MM.1S (cell line): ENCODE measurements around the gene SYCE1L.

Experiments used
- DNase-seq: peaks from one replicate; pipeline ENCODE4 v3.0.0-alpha.2; 2015
- H2AFZ ChIP-seq: fragments of 300-600 bp; sonication (generic); 2 replicates; pipeline ENCODE4 v1.6.0; 2016; ENCODE audit warnings: antibody characterized with exemption, low read length
- H3F3A ChIP-seq: fragments of 300-600 bp; sonication (generic); 2 replicates; pipeline ENCODE4 v1.6.1; 2016; ENCODE audit warnings: mild to moderate bottlenecking, antibody characterized with exemption, low read length, moderate library complexity, mixed read lengths; ENCODE audit not compliant: insufficient read depth
- H3K27ac ChIP-seq: fragments of 300-600 bp; sonication (generic); 2 replicates; pipeline ENCODE4 v1.5.1; 2016; ENCODE audit warnings: mild to moderate bottlenecking, low read length
- H3K27me3 ChIP-seq: fragments of 300-600 bp; sonication (generic); replicated peaks from 2 replicates; pipeline ENCODE4 v1.6.0; 2016; ENCODE audit warnings: low read length; ENCODE audit not compliant: insufficient read depth
- H3K36me3 ChIP-seq: fragments of 300-600 bp; sonication (generic); replicated peaks from 2 replicates; pipeline ENCODE4 v1.6.1; 2016; ENCODE audit warnings: mild to moderate bottlenecking, low read length, mixed read lengths; ENCODE audit not compliant: insufficient read depth
- H3K4me1 ChIP-seq: fragments of 300-600 bp; sonication (generic); 2 replicates; pipeline ENCODE4 v1.6.1; 2016; ENCODE audit warnings: low read length, mixed read lengths
- H3K4me2 ChIP-seq: fragments of 300-600 bp; sonication (generic); 2 replicates; pipeline ENCODE4 v1.6.0; 2016; ENCODE audit warnings: low read depth, low read length
- H3K4me3 ChIP-seq: fragments of 300-600 bp; sonication (generic); 2 replicates; pipeline ENCODE4 v1.5.1; 2016; ENCODE audit warnings: low read length, mixed read lengths
- H3K79me2 ChIP-seq: fragments of 300-600 bp; sonication (generic); 2 replicates; pipeline ENCODE4 v1.6.1; 2016; ENCODE audit warnings: mixed run types, low read length, mixed read lengths
- H3K9ac ChIP-seq: fragments of 300-600 bp; sonication (generic); 2 replicates; pipeline ENCODE4 v1.6.1; 2016; ENCODE audit warnings: low read length, mixed read lengths
- H3K9me2 ChIP-seq: fragments of 300-600 bp; sonication (generic); replicated peaks from 2 replicates; pipeline ENCODE4 v1.6.1; 2016; ENCODE audit warnings: mild to moderate bottlenecking, low read length, mixed read lengths; ENCODE audit not compliant: insufficient read depth
- H3K9me3 ChIP-seq: fragments of 300-600 bp; sonication (generic); replicated peaks from 2 replicates; pipeline ENCODE4 v1.6.1; 2016; ENCODE audit warnings: mild to moderate bottlenecking, low read length, mixed read lengths; ENCODE audit not compliant: insufficient read depth
- H4K20me1 ChIP-seq: fragments of 300-600 bp; sonication (generic); 2 replicates; pipeline ENCODE4 v1.6.1; 2016; ENCODE audit warnings: mild to moderate bottlenecking, low read length, moderate library complexity, mixed read lengths; ENCODE audit not compliant: insufficient read depth
- CTCF ChIP-seq: fragments of 300-600 bp; sonication (generic); IDR thresholded peaks from 2 replicates; pipeline ENCODE4 v1.5.1; 2016; ENCODE audit warnings: antibody characterized with exemption, low read length, mixed read lengths
- EZH2 ChIP-seq: fragments of 300-600 bp; sonication (generic); optimal IDR thresholded peaks from 2 replicates; pipeline ENCODE3; 2017; ENCODE audit warnings: low read depth, mild to moderate bottlenecking, antibody characterized with exemption, low read length, mixed read lengths
- EZH2phosphoT487 ChIP-seq: fragments of 300-600 bp; sonication (generic); IDR thresholded peaks from 2 replicates; pipeline ENCODE4 v1.6.1; 2018; ENCODE audit warnings: antibody characterized with exemption, low read length

The SYCE1L gene

GRCh38 chr16:77190478-77191258, 8.5 kb upstream of the SYCE1L start, which contains the start of gene MON1B:
Gene MON1B (plus strand): TSS chr16:77191190. CDS start chr16:77191486, 296 bp downstream.
- H2AFZ ChIP-seq, result peak within 1 kb of the TSS; percentile 83
- H3K9me2 ChIP-seq, result no peaks in the 10 kb centered on the region
- H3F3A ChIP-seq, result no peaks in the 10 kb centered on the region
- peaks cover 26% of the 10 kb centered on the region for H3K79me2 ChIP-seq
- H3K9ac ChIP-seq, result peak within 1 kb of the TSS; percentile 78
- peak within 1 kb of the TSS; percentile 66 for H3K4me2 ChIP-seq
- no peaks in the 10 kb centered on the region for H4K20me1 ChIP-seq
- TF ChIP-seq CTCF, result no peak
- TF ChIP-seq EZH2, result no peak
- TF ChIP-seq EZH2phosphoT487, result no peak
- H3K4me1 ChIP-seq, result 0 out of 2 replicates have a peak, but pooled peaks cover 6% of the 10 kb centered on the region
- peak; percentile 91 for DNase-seq
- peak within 1 kb of the TSS; percentile 84 for H3K4me3 ChIP-seq
- peak within 1 kb of the TSS; percentile 89 for H3K27ac ChIP-seq
- no peaks in the 10 kb centered on the region for H3K9me3 ChIP-seq
- H3K36me3 ChIP-seq, result no peaks in the 10 kb centered on the region
- H3K27me3 ChIP-seq, result no peaks in the 10 kb centered on the region

DNA sequence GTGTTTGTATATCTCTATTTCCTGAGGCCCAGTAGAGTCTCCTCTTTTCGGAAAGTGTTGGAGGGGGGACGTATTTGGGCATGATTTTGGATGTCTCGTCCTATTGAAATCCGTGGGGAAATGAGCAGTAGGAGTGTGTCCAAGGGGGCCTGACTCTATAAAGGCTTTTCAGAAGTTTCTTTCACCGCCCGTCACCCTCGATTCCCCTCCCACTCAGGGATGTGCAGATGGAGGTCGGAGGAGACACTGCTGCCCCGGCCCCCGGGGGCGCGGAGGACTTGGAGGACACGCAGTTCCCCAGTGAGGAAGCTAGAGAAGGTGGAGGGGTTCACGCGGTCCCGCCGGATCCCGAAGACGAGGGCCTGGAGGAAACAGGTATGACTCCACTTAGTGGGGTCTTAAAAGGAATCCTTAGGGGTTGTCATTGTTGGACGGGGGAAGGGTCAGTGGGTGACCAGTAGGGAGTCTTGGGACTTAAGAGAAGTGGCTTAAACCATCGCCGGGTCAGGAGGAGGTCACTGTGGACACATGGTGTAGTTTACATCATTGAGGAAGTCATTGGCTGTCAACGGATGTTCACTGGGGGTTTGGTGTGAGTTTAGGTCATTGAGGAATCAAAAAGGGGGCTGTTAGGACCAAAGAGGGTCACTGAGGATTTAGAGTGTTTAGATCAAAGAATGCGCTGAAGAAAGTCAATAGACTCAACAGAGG, 7.8 kb upstream of the SYCE1L start:
- H3K27me3 ChIP-seq, result no peaks in the 10 kb centered on the region
- no peaks in the 10 kb centered on the region for H3K9me3 ChIP-seq
- peak overlapping the region; percentile 70 for H2AFZ ChIP-seq
- TF ChIP-seq EZH2, result no peak
- TF ChIP-seq CTCF, result no peak
- no peak for TF ChIP-seq EZH2phosphoT487
- peak overlapping the region; percentile 89 for H3K27ac ChIP-seq
- H4K20me1 ChIP-seq, result no peaks in the 10 kb centered on the region
- H3F3A ChIP-seq, result no peaks in the 10 kb centered on the region
- peak overlapping the region; percentile 84 for H3K4me3 ChIP-seq
- peaks cover 26% of the 10 kb centered on the region for H3K79me2 ChIP-seq
- DNase-seq, result peak; percentile 7
- H3K36me3 ChIP-seq, result no peaks in the 10 kb centered on the region
- H3K4me2 ChIP-seq, result peak overlapping the region; percentile 66
- H3K9me2 ChIP-seq, result no peaks in the 10 kb centered on the region
- H3K9ac ChIP-seq, result peak overlapping the region; percentile 78
- 0 out of 2 replicates have a peak, but pooled peaks cover 6% of the 10 kb centered on the region for H3K4me1 ChIP-seq

DNA sequence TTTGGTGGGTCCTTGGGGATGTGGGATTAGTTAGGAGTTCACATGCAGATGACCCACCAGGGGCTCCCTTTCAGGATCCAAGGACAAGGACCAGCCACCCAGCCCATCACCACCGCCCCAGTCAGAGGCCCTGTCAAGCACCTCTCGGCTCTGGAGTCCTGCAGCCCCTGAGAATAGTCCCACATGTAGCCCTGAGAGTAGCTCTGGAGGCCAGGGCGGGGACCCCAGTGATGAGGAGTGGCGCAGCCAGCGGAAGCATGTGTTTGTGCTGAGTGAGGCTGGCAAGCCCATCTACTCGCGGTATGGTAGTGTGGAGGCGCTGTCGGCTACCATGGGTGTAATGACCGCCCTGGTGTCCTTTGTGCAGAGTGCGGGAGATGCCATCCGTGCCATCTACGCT, 5.8 kb upstream of the SYCE1L start:
- H3K9me3 ChIP-seq, result no peaks in the 10 kb centered on the region
- peaks cover 26% of the 10 kb centered on the region for H3K79me2 ChIP-seq
- 0 out of 2 replicates have a peak, but pooled peaks cover 6% of the 10 kb centered on the region for H3K4me1 ChIP-seq
- H2AFZ ChIP-seq, result no peak overlapping the region
- no peak overlapping the region for H3K27ac ChIP-seq
- H3K9me2 ChIP-seq, result no peaks in the 10 kb centered on the region
- H3K36me3 ChIP-seq, result no peaks in the 10 kb centered on the region
- no peaks in the 10 kb centered on the region for H3F3A ChIP-seq
- no peak overlapping the region for H3K4me2 ChIP-seq
- H3K4me3 ChIP-seq, result no peak overlapping the region
- H4K20me1 ChIP-seq, result no peaks in the 10 kb centered on the region
- H3K27me3 ChIP-seq, result no peaks in the 10 kb centered on the region
- no peak for DNase-seq
- H3K9ac ChIP-seq, result no peak overlapping the region
- TF ChIP-seq CTCF (no peak), EZH2 (no peak), EZH2phosphoT487 (no peak)
